HG03135 (cell line): Measurements from ENCODE around the gene DAO.

Experiments used
- ATAC-seq: cut with Tn5 transposase; IDR thresholded peaks from one replicate; pipeline ENCODE4 v1.9.1; 2021; ENCODE audit warnings: mild to moderate bottlenecking, moderate library complexity; ENCODE audit not compliant: unreplicated experiment

DAO gene

GRCh38 chr12:108918206-108918605 lies 38.3 kb downstream of the DAO start:
- ATAC-seq = no peak

- ATAC-seq = no peak
Observed at GRCh38 chr12:108918960-108919642, 39.2 kb downstream of the DAO start.

DNA sequence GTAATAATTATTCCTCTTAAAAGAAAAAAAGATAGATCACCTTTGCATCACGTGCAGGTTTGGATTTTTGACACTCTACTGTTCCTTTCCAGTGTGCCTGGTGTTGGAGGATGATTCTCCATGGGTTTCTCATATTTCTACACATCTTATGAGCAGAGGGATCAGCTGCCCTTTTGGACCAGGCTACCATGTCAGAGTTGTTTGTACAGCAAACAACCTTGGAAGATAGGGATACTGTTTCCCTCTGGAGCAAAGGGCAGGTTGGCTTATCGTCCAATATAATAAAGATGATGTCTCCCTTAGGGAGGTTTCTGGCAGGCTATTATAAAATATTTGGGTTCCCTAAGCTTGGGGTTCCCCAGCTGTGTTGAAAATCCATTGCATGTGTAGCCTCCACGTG lies 42.1 kb downstream of the DAO start:
- ATAC-seq = no peak

GRCh38 chr12:108922918-108923317 lies 43.0 kb downstream of the DAO start:
- no peak for ATAC-seq

- ATAC-seq = no peak
Observed at GRCh38 chr12:108928695-108929094, 48.8 kb downstream of the DAO start.

DNA sequence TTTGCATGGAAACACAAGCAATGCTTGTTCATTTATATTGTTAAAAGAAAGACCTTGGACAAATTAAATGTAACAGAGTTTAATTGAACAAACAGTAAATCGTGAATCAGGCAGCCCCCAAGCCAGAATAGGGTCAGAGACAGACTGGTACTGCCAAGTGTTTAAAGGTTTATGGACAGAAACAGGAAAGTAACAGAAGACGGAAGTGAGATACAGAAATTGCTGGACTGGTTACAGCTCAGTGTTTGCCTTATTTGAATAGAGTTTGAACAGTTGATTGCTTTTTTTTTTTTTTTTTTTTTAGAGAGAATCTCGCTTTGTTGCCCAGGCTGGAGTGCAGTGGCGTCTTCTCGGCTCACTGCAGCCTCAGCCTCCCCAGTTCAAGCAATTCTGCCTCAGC lies 50.3 kb downstream of the DAO start:
- no peak for ATAC-seq

DNA sequence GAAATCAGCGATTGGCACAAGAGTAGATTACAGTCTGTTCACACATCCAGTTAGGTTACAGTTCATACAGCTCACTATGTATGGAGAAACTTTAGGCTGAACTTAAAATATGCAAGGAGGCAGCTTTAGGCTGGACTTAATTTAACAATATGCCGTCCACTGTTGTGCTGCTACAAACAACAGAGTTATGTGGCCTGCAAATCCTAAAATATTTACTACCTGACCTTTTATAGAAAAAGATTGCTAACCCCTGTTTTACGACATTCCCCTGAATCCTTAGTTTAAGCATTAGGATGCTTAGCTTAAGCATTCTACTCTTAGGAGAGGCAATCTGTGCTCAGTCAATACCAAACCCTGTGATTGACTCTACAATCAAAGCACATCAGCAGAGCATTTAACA lies 50.9 kb downstream of the DAO start:
- no peak for ATAC-seq

DNA sequence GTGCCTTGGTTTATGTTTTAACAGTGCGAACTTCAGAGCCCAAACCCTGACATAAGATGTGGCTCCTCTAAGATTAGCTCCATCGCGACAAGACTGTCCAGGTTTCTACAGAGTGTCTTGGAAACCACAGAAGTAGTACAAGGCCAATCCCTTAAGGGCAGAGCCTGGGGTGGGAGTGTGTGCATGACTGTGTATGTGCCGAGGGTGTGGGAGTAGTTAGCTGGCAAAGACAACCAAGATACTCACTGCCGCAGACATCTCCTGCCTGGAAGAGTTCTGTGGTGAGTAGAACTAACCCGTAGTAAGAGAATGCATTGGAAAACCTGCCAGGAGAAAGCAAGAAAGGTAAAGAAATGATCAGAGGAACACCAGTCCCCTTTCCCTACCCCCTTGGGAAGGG lies 54.1 kb downstream of the DAO start:
- ATAC-seq = no peak

GRCh38 chr12:108935159-108935763 lies 55.4 kb downstream of the DAO start:
- ATAC-seq = no peak

DNA sequence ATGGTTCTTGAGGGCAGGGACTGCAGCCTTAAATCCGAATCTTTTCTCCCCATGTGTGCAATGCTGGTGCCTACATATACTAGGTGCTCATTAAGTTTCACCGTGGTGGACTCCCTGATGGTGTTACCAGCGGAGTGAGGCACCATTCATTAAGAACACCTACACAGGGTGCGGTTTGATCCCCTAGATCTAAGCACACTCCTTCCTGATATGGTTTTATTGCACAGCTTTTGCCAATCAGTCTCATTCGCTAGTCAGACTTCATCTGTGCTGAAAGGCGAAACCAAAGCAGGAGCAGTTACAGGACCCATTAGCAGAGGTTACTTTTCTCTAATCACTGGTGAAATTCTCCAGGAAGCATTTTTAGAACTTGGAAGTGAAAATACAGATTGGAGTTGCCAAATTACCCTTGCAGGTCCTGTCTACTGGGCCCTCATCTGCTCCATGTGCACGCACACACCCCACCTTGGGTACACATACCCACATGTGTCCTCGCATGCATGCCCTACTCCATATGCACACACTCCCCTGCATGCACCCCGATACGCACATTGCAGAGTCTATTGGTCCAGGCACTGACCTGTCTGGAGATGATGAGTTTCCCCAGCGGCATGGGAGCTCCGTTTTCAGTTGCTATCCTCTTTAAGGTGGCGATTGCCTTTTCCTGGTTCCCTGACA lies 58.5 kb downstream of the DAO start:
- no peak for ATAC-seq

DNA sequence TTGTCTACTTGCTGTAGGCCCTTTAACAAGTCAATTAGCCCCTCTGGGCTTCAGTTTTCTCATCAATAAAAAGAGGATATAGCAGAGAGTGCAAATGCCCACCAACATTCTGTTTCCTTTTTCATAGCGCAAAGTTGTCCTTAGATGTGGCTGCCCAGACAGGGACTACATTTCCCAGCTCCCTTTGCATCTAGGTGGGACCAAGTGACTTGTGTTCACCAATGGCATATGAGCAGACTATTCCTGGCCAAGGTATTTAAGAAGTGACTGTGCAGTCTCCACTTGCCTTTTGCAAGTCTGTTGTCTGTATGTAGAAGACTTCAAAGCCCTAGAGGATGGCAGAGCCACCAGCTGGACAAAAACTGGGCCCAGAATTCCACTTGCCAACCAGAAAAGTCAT lies 59.7 kb downstream of the DAO start:
- ATAC-seq = no peak

DNA sequence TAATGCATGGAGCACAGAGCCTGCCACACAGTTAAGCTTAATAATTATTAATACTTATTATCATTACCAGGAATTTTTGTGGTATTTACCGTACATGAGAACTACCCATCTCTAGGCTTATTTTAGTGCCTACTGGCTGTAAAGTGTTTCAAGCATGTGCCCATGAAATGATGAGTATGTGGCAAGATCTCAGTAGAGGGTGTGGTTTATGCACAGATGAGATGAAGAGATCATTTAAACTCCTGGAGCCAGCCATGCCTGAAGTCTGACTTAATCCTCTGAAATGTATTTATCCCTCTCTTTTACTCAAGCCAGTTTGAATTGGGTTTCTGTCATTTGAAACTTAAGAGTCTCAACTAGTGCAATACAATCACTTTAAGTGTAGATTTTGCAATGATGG lies 60.2 kb downstream of the DAO start:
- ATAC-seq = no peak

DNA sequence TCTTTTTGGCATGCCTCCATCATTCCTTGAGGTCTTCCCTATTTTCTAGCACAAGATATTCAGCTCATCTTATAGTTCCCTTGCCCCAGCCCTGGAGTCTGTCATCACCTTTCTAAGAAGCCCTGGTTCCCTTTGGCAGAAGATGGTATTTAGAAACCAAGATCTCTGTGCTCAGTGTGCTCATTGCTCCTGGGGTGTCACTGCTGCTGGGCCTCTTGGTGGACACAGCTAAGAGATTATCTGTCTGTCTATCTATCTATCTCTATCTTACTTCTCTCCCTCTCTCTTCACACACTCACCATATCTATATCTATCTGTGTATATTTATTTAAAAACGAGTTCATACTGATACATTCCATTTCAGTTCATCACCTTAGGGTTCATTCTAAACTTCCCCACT lies 67.2 kb downstream of the DAO start:
- no peak for ATAC-seq

DNA sequence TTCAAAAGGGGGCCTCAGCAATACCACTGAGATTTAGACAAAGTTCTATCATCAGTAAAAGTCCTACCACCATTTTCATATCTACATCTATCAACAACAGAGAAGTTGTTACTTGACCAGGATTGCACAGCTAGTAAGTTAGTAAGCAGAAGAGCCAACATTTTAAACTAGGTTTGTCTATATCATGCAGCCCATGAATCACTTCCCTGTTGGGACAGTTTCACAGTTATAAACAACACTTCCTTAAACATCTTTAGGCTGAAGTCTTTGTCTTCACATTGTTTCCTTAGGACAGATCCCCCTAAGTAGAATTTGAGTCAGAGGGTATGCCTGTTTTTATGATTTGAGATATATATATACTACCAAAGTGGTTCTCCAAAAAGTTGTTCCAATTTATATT lies 68.5 kb downstream of the DAO start:
- no peak for ATAC-seq

GRCh38 chr12:108949976-108950375 lies 70.1 kb downstream of the DAO start:
- ATAC-seq = no peak
